Tibial nerve (tissue), 4 donors: ENCODE data around the gene NSD2. TPM values are rescaled to one million over a fixed set of nuclear protein-coding genes. Genes with fewer than 3 reads are reported as not detected.

Source experiments
- DNase-seq, 2 donors: peaks; one replicate each; pipeline ENCODE4 v3.0.0-alpha.2; 2019; ENCODE audit warnings: low spot score in 2 of 2
- H3K27ac ChIP-seq, 4 donors: fragments of 200-600 bp; sonication (generic) in 3 of 4; one replicate each; pipeline ENCODE4 v1.5.1; 2017 to 2019; ENCODE audit warnings: mild to moderate bottlenecking in 1 of 4
- H3K27me3 ChIP-seq, 2 donors: fragments of 200-600 bp; sonication (generic) in 1 of 2; one replicate each; pipeline versions ENCODE4 v1.5.1 to v1.6.0; 2017 to 2019
- H3K36me3 ChIP-seq, 3 donors: fragments of 200-600 bp; sonication (generic); one replicate each; pipeline ENCODE4 v1.5.1; 2018 to 2019
- H3K4me1 ChIP-seq, 4 donors: fragments of 200-600 bp; sonication (generic) in 3 of 4; one replicate each; pipeline ENCODE4 v1.5.1; 2017 to 2019
- H3K4me3 ChIP-seq, 4 donors: fragments of 200-600 bp; sonication (generic) in 3 of 4; one replicate each; pipeline ENCODE4 v1.5.1; 2017 to 2019; ENCODE audit warnings: mild to moderate bottlenecking in 1 of 4, moderate library complexity in 1 of 4
- H3K9me3 ChIP-seq, 4 donors: fragments of 200-600 bp; sonication (generic) in 3 of 4; one replicate each; pipeline ENCODE4 v1.5.1; 2017 to 2019
- CTCF ChIP-seq, 5 experiments: fragments of 200-600 bp in 3 of 5; fragments of 450-650 bp in 2 of 5; sonication (generic) in 3 of 5; IDR thresholded peaks; one replicate each; pipeline ENCODE4 v1.5.1; 2016 to 2019; ENCODE audit warnings: antibody characterized with exemption in 5 of 5, mild to moderate bottlenecking in 3 of 5, moderate library complexity in 2 of 5
- EP300 ChIP-seq, 2 donors: sonication (generic); formaldehyde crosslinking; IDR thresholded peaks; one replicate each; pipeline ENCODE4 v1.6.1; 2017; ENCODE audit warnings: antibody characterized with exemption in 2 of 2, mild to moderate bottlenecking in 1 of 2
- POLR2A ChIP-seq, 2 donors: fragments of 450-650 bp; IDR thresholded peaks; one replicate each; pipeline ENCODE4 v1.6.1; 2017; ENCODE audit warnings: antibody characterized with exemption in 2 of 2, mild to moderate bottlenecking in 2 of 2, moderate library complexity in 2 of 2
- WGBS, 2 donors: methylation state at CpG; one replicate each; pipeline ENCODE4 v1.1.5; 2018; 5-methylcytosine and 5-hydroxymethylcytosine counted together
- total RNA-seq, 4 donors: library from RNA; depleted of rRNA; stranded (reverse); fragments of >200 nt; gene quantifications; one replicate each; pipeline ENCODE4 v1.1.0, GENCODE V29; 2016

Gene NSD2
- total RNA-seq, 4 donors from 2014 or later, result 27.2 to 45.6 (median 32.2) TPM

- H3K9me3 ChIP-seq, result no peaks in the 10 kb centered on the region
- no peaks in the 10 kb centered on the region for H3K4me1 ChIP-seq
- DNase-seq, result no peak
- no peak overlapping the region for H3K27ac ChIP-seq
- peaks cover 0 to 95% (median 12%) of the 10 kb centered on the region in 3 donors for H3K36me3 ChIP-seq
- WGBS, 2 donors, result 84% methylated on average over 8 of the region's 8 CpGs
- H3K4me3 ChIP-seq, result no peak overlapping the region
- no peaks in the 10 kb centered on the region for H3K27me3 ChIP-seq
- TF ChIP-seq EP300 (IDR thresholded peaks at IDR 0.05) (no peak), POLR2A (IDR thresholded peaks at IDR 0.05) (no peak), CTCF (IDR thresholded peaks at IDR 0.05) (no peak)
Observed at GRCh38 chr4:1974840-1975239, 103.6 kb downstream of the NSD2 start.

- no peaks in the 10 kb centered on the region for H3K4me1 ChIP-seq
- DNase-seq, result no peak
- 89 to 91% methylated on average over 13 to 14 of the region's 14 CpGs for WGBS, 2 donors
- no peak overlapping the region for H3K27ac ChIP-seq
- no peaks in the 10 kb centered on the region for H3K27me3 ChIP-seq
- no peak overlapping the region for H3K4me3 ChIP-seq
- H3K36me3 ChIP-seq, result peaks cover 0 to 98% (median 12%) of the 10 kb centered on the region in 3 donors
- TF ChIP-seq CTCF (IDR thresholded peaks at IDR 0.05) (no peak), EP300 (IDR thresholded peaks at IDR 0.05) (no peak), POLR2A (IDR thresholded peaks at IDR 0.05) (no peak)
- no peaks in the 10 kb centered on the region for H3K9me3 ChIP-seq
Observed at GRCh38 chr4:1975391-1975801, 104.2 kb downstream of the NSD2 start.

- 90 to 91% methylated on average over 11 of the region's 11 CpGs for WGBS, 2 donors
- Histone ChIP-seq H3K4me3 (no peak overlapping the region), H3K9me3 (no peaks in the 10 kb centered on the region), H3K27ac (no peak overlapping the region), H3K4me1 (no peaks in the 10 kb centered on the region), H3K36me3 (peaks cover 0 to 98% (median 12%) of the 10 kb centered on the region in 3 donors), H3K27me3 (no peaks in the 10 kb centered on the region)
- DNase-seq, result no peak
- TF ChIP-seq CTCF (IDR thresholded peaks at IDR 0.05), result no peak
- TF ChIP-seq POLR2A (IDR thresholded peaks at IDR 0.05), result no peak
- TF ChIP-seq EP300 (IDR thresholded peaks at IDR 0.05), result no peak
Observed at GRCh38 chr4:1975880-1976279, 104.7 kb downstream of the NSD2 start.

- no peak for DNase-seq
- 92% methylated on average over 28 to 35 of the region's 35 CpGs for WGBS, 2 donors
- Histone ChIP-seq H3K4me1 (no peaks in the 10 kb centered on the region), H3K4me3 (no peak overlapping the region), H3K27ac (no peak overlapping the region), H3K36me3 (peaks cover 0 to 99% (median 12%) of the 10 kb centered on the region in 3 donors), H3K9me3 (no peaks in the 10 kb centered on the region), H3K27me3 (no peaks in the 10 kb centered on the region)
- TF ChIP-seq POLR2A (IDR thresholded peaks at IDR 0.05) (no peak), CTCF (IDR thresholded peaks at IDR 0.05) (no peak), EP300 (IDR thresholded peaks at IDR 0.05) (no peak)
Observed at GRCh38 chr4:1976416-1977352, 105.5 kb downstream of the NSD2 start.

GRCh38 chr4:1978226-1978625, 107.0 kb downstream of the NSD2 start:
- DNase-seq, result no peak
- H3K9me3 ChIP-seq, result no peaks in the 10 kb centered on the region
- TF ChIP-seq EP300 (IDR thresholded peaks at IDR 0.05) (no peak), POLR2A (IDR thresholded peaks at IDR 0.05) (no peak), CTCF (IDR thresholded peaks at IDR 0.05) (no peak)
- peaks cover 0 to 98% (median 12%) of the 10 kb centered on the region in 3 donors for H3K36me3 ChIP-seq
- no peak overlapping the region for H3K4me3 ChIP-seq
- peaks cover 0 to 5% (median 0%) of the 10 kb centered on the region in 4 donors for H3K4me1 ChIP-seq
- H3K27ac ChIP-seq, result no peak overlapping the region
- no peaks in the 10 kb centered on the region for H3K27me3 ChIP-seq
- 92 to 94% methylated on average over 13 of the region's 13 CpGs for WGBS, 2 donors
